HFFc6 (cell line): ENCODE results near the gene ERI3. TPM values are rescaled to one million over a fixed set of nuclear protein-coding genes. Genes with fewer than 3 reads are reported as not detected.

Experiments
- DNase-seq: peaks from one replicate; pipeline ENCODE4 v3.0.0-alpha.2; 2018
- H3K27ac Mint-ChIP-seq: 2 replicates; pipeline ENCODE4 v1.8.0; 2020; ENCODE audit warnings: mild to moderate bottlenecking, mixed read lengths
- H3K27me3 Mint-ChIP-seq: 2 replicates; pipeline ENCODE4 v1.8.0; 2021; ENCODE audit warnings: mild to moderate bottlenecking, moderate library complexity, mixed read lengths; ENCODE audit not compliant: insufficient read depth
- H3K36me3 Mint-ChIP-seq: 2 replicates; pipeline ENCODE4 v1.8.0; 2021; ENCODE audit warnings: low read depth, mixed read lengths
- H3K4me1 Mint-ChIP-seq: 2 replicates; pipeline ENCODE4 v1.8.0; 2020; ENCODE audit warnings: low read depth, mixed read lengths
- H3K4me3 Mint-ChIP-seq: 2 replicates; pipeline ENCODE4 v1.8.0; 2020; ENCODE audit warnings: mild to moderate bottlenecking, moderate library complexity, mixed read lengths
- H3K9me3 Mint-ChIP-seq: 2 replicates; pipeline ENCODE4 v1.8.0; 2020; ENCODE audit warnings: mild to moderate bottlenecking, mixed read lengths
- CTCF ChIP-seq: fragments of 200-600 bp; sonication (generic); IDR thresholded peaks from 2 replicates; pipeline ENCODE4 v1.5.0; 2021; ENCODE audit warnings: antibody characterized with exemption, mild to moderate bottlenecking
- total RNA-seq, 6 experiments: library from RNA; stranded (reverse); fragmentation: NEBNext Ultra II Directional; extraction: Animal tissue kit (Norgen Biotek cat#: 25700); gene quantifications; 2 replicates in 1 of 6; 3 replicates in 5 of 6; pipeline ENCODE4 v1.2.3, GENCODE V29; 2021

Gene ERI3
- total RNA-seq, 6 experiments from 2014 or later: 54.7 to 63.5 (median 58.3) TPM

- peaks cover 43% of the 10 kb centered on the region for H3K36me3 Mint-ChIP-seq
- no peak overlapping the region for H3K27ac Mint-ChIP-seq
- no peak for TF ChIP-seq CTCF
- no peaks in the 10 kb centered on the region for H3K4me1 Mint-ChIP-seq
- DNase-seq: no peak
- H3K9me3 Mint-ChIP-seq: peaks cover 6% of the 10 kb centered on the region
- H3K4me3 Mint-ChIP-seq: no peak overlapping the region
- H3K27me3 Mint-ChIP-seq: no peaks in the 10 kb centered on the region; the same call in 1 of the 2 replicates
Measured at GRCh38 chr1:44338136-44338535, 16.9 kb downstream of the ERI3 start.

GRCh38 chr1:44336668-44337067 is 18.4 kb downstream of the ERI3 start:
- no peak for DNase-seq
- Mint-ChIP-seq H3K36me3 (peaks cover 45% of the 10 kb centered on the region), H3K4me1 (no peaks in the 10 kb centered on the region; the same call in 1 of the 2 replicates), H3K27ac (no peak overlapping the region), H3K27me3 (no peaks in the 10 kb centered on the region; the same call in 1 of the 2 replicates), H3K9me3 (peaks cover 6% of the 10 kb centered on the region), H3K4me3 (no peak overlapping the region)
- no peak for TF ChIP-seq CTCF

GRCh38 chr1:44334968-44335367 is 20.1 kb downstream of the ERI3 start:
- DNase-seq: no peak
- peaks cover 5% of the 10 kb centered on the region; the same call in 1 of the 2 replicates for H3K4me1 Mint-ChIP-seq
- peaks cover 6% of the 10 kb centered on the region for H3K9me3 Mint-ChIP-seq
- TF ChIP-seq CTCF: no peak
- H3K27ac Mint-ChIP-seq: no peak overlapping the region
- no peaks in the 10 kb centered on the region; the same call in 1 of the 2 replicates for H3K27me3 Mint-ChIP-seq
- peaks cover 56% of the 10 kb centered on the region for H3K36me3 Mint-ChIP-seq
- H3K4me3 Mint-ChIP-seq: no peak overlapping the region

- no peak overlapping the region for H3K4me3 Mint-ChIP-seq
- DNase-seq: no peak
- H3K27ac Mint-ChIP-seq: no peak overlapping the region
- peaks cover 2% of the 10 kb centered on the region for H3K27me3 Mint-ChIP-seq
- no peak for TF ChIP-seq CTCF
- H3K4me1 Mint-ChIP-seq: peaks cover 20% of the 10 kb centered on the region
- H3K36me3 Mint-ChIP-seq: peaks cover 51% of the 10 kb centered on the region
- H3K9me3 Mint-ChIP-seq: peaks cover 3% of the 10 kb centered on the region
Measured at GRCh38 chr1:44333376-44333775, 21.7 kb downstream of the ERI3 start.

- no peaks in the 10 kb centered on the region for H3K9me3 Mint-ChIP-seq
- peaks cover 28% of the 10 kb centered on the region for H3K4me1 Mint-ChIP-seq
- no peak for DNase-seq
- peaks cover 42% of the 10 kb centered on the region for H3K36me3 Mint-ChIP-seq
- H3K27ac Mint-ChIP-seq: no peak overlapping the region
- H3K4me3 Mint-ChIP-seq: no peak overlapping the region
- peaks cover 2% of the 10 kb centered on the region; the same call in 1 of the 2 replicates for H3K27me3 Mint-ChIP-seq
- no peak for TF ChIP-seq CTCF
Measured at GRCh38 chr1:44332505-44332904, 22.6 kb downstream of the ERI3 start.

GRCh38 chr1:44330935-44331334 is 24.1 kb downstream of the ERI3 start:
- Mint-ChIP-seq H3K9me3 (no peaks in the 10 kb centered on the region), H3K4me1 (peaks cover 44% of the 10 kb centered on the region), H3K27ac (no peak overlapping the region), H3K27me3 (peaks cover 2% of the 10 kb centered on the region; the same call in 1 of the 2 replicates), H3K36me3 (peaks cover 27% of the 10 kb centered on the region), H3K4me3 (no peak overlapping the region)
- DNase-seq: no peak
- no peak for TF ChIP-seq CTCF
